Measurements from ENCODE around the gene SSU72.
"Not testable (repeated sequence)": the region's sequence is repeated elsewhere in the genome, so short reads cannot be mapped to it uniquely, and the experiment has no call there.

DNA sequence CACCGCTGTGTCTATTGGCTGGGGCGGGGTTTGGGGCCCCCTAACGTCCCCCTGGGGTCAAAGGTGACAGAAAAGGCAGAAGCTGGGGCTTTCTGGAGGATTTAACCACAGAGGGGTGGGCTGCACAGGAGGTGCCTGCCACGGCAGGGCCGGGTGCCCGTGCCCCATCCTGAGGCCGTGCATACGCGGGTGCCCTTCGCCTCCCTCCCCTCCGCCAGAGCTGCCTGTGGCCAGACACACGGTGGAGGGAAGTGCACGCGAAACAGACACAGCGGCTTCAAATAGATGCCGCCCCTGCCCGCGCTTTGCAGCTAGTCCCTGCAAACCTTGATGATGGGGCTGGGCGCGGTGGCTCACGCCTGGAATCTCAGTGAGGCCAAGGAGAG, 65.2 kb downstream of the SSU72 start:
- TF ChIP-seq CTCF (IDR thresholded peaks at IDR 0.05; ENCODE audit: insufficient read depth, low read length, poor library complexity, severe bottlenecking); EZH2phosphoT487 (conservative IDR thresholded peaks at IDR 0.05; ENCODE audit: low read length): not testable (repeated sequence)
